OCI-LY7 (cell line): Measurements from ENCODE around the gene LENG1. TPM values are rescaled to one million over a fixed set of nuclear protein-coding genes. Genes with fewer than 3 reads are reported as not detected.

Experiments
- BruUV-seq: library from RNA; stranded (reverse); fragments of 400-500 nt; replicated peaks from 2 replicates; lab custom pipeline; 2021; lab: Mats Ljungman, UMichigan
- CTCF ChIA-PET: fragments of 300-600 bp; sonication (Branson Sonifier 250); formaldehyde crosslinking; loops from one replicate; lab custom pipeline; 2022; ENCODE audit warnings: antibody characterized with exemption; ENCODE audit not compliant: unreplicated experiment; lab: Charles Lee
- POLR2A ChIA-PET: fragments of 300-600 bp; sonication (Branson Sonifier 250); formaldehyde crosslinking; loops from one replicate; lab custom pipeline; 2022; ENCODE audit warnings: antibody characterized with exemption; lab: Charles Lee
- DNase-seq: peaks from one replicate; pipeline ENCODE4 v3.0.0-alpha.2; 2015; ENCODE audit warnings: low spot score
- H2AFZ ChIP-seq: fragments of 200-600 bp; sonication (generic), shearing (Covaris generic); 2 replicates; pipeline ENCODE4 v1.6.1; 2014; ENCODE audit warnings: mild to moderate bottlenecking, antibody characterized with exemption, low read length, moderate library complexity
- H3K27ac ChIP-seq: fragments of 200-600 bp; sonication (generic); 2 replicates; pipeline ENCODE4 v1.5.1; 2014; ENCODE audit warnings: mixed run types, low read depth, mild to moderate bottlenecking, moderate library complexity, low read length, inconsistent platforms; ENCODE audit not compliant: poor library complexity, severe bottlenecking
- H3K36me3 ChIP-seq: fragments of 200-600 bp; sonication (generic); 2 replicates; pipeline ENCODE4 v1.6.1; 2014; ENCODE audit warnings: mild to moderate bottlenecking, antibody characterized with exemption, low read length, moderate library complexity, mixed read lengths; ENCODE audit not compliant: insufficient read depth
- H3K4me1 ChIP-seq: fragments of 200-600 bp; sonication (generic); 2 replicates; pipeline ENCODE4 v1.5.1; 2014; ENCODE audit warnings: mild to moderate bottlenecking, low read length; ENCODE audit not compliant: insufficient read depth, poor library complexity, severe bottlenecking
- H3K4me2 ChIP-seq: fragments of 200-600 bp; sonication (generic); 2 replicates; pipeline ENCODE4 v1.6.1; 2014; ENCODE audit warnings: mild to moderate bottlenecking, low read length
- H3K4me3 ChIP-seq: fragments of 200-600 bp; sonication (generic); 2 replicates; pipeline ENCODE4 v1.5.1; 2014; ENCODE audit warnings: mild to moderate bottlenecking, low read depth, low read length; ENCODE audit not compliant: poor library complexity, severe bottlenecking
- H3K79me2 ChIP-seq: fragments of 200-600 bp; sonication (generic); 2 replicates; pipeline ENCODE4 v1.6.1; 2016; ENCODE audit warnings: low read depth, mild to moderate bottlenecking, low read length, moderate library complexity, mixed read lengths; ENCODE audit not compliant: insufficient read depth
- H3K9me2 ChIP-seq: fragments of 200-600 bp; sonication (generic); 2 replicates; pipeline ENCODE4 v1.6.1; 2016; ENCODE audit warnings: mild to moderate bottlenecking, low read length, mixed read lengths; ENCODE audit not compliant: insufficient read depth
- H3K9me3 ChIP-seq: fragments of 200-600 bp; sonication (generic); 2 replicates; pipeline ENCODE4 v1.6.1; 2014; ENCODE audit warnings: mild to moderate bottlenecking, mixed run types, low read length, mixed read lengths
- H4K20me1 ChIP-seq: fragments of 200-600 bp; sonication (generic); 2 replicates; pipeline ENCODE4 v1.6.1; 2014; ENCODE audit warnings: mild to moderate bottlenecking, antibody characterized with exemption, low read length, moderate library complexity, mixed read lengths; ENCODE audit not compliant: insufficient read depth
- CTCF ChIP-seq: fragments of 200-600 bp; sonication (generic); conservative IDR thresholded peaks from 2 replicates; pipeline ENCODE4 v1.5.1; 2014; ENCODE audit warnings: mild to moderate bottlenecking, antibody characterized with exemption, low read length, moderate library complexity, mixed read lengths
- EZH2phosphoT487 ChIP-seq: fragments of 200-600 bp; sonication (generic); IDR thresholded peaks from 2 replicates; pipeline ENCODE4 v1.6.1; 2018; ENCODE audit warnings: low read depth, borderline replicate concordance, mild to moderate bottlenecking, mixed run types, antibody characterized with exemption, low read length, moderate library complexity, mixed read lengths
- intact Hi-C: fragments of 100-400 bp; cut with micrococcal nuclease; formaldehyde crosslinking; loops from one replicate; pipeline ENCODE4 v1.10.0; 2022; ENCODE audit not compliant: unreplicated experiment
- total RNA-seq, 2 experiments: library from RNA; depleted of rRNA in 1 of 2; stranded (reverse); fragments of >200 nt in 1 of 2; shearing (Covaris generic) in 1 of 2; gene quantifications; 2 replicates each; pipeline ENCODE4 v1.2.3, GENCODE V29; 2014 to 2022

LENG1 gene
- total RNA-seq, 2 experiments from 2014 or later, result 4.7 to 8.0 TPM

- no peaks in the 10 kb centered on the region for H4K20me1 ChIP-seq
- BruUV-seq, result no TSS peak
- intact Hi-C loops, result no loop called here
Observed at GRCh38 chr19:54169149-54169740, 9.7 kb upstream of the LENG1 start.

GRCh38 chr19:54168174-54168917 is 8.8 kb upstream of the LENG1 start:
- TF ChIP-seq EZH2phosphoT487, result no peak
- TF ChIP-seq CTCF, result peak; percentile 80
- Histone ChIP-seq H3K79me2 (no peaks in the 10 kb centered on the region), H4K20me1 (no peaks in the 10 kb centered on the region), H3K9me2 (no peaks in the 10 kb centered on the region), H3K4me3 (no peak overlapping the region), H2AFZ (no peak overlapping the region), H3K27ac (no peak overlapping the region), H3K36me3 (no peaks in the 10 kb centered on the region), H3K4me2 (peak overlapping the region; percentile 57), H3K9me3 (no peaks in the 10 kb centered on the region), H3K4me1 (peaks cover 10% of the 10 kb centered on the region)
- POLR2A ChIA-PET, result no interaction called here
- no TSS peak for BruUV-seq
- CTCF ChIA-PET, result no interaction called here
- DNase-seq, result peak; percentile 84
- intact Hi-C loops, result loop anchor here (1.0 kb wide), 1 partner anchor 63 kb away; no protein-coding TSS in a partner anchor

More at GRCh38 chr19:54169149-54169740, 9.7 kb upstream of the LENG1 start:
- H3K9me2 ChIP-seq, result no peaks in the 10 kb centered on the region
- no peak overlapping the region for H3K4me3 ChIP-seq
- H3K27ac ChIP-seq, result no peak overlapping the region
- no peak overlapping the region for H2AFZ ChIP-seq
- TF ChIP-seq CTCF (no peak), EZH2phosphoT487 (no peak)
- no peaks in the 10 kb centered on the region for H3K36me3 ChIP-seq
- H3K4me1 ChIP-seq, result peaks cover 14% of the 10 kb centered on the region
- ChIA-PET POLR2A (interaction anchor here (0.7 kb wide), 1 partner anchor 1029 kb away, joined by 5 read pairs; no protein-coding TSS in a partner anchor), CTCF (interaction anchor here (0.6 kb wide), 1 partner anchor 276 kb away, joined by 3 read pairs; no protein-coding TSS in a partner anchor)
- H3K4me2 ChIP-seq, result no peak overlapping the region
- no peaks in the 10 kb centered on the region for H3K79me2 ChIP-seq
- no peaks in the 10 kb centered on the region for H3K9me3 ChIP-seq
- DNase-seq, result no peak
